Stomach (tissue), 9 donors: Measurements from ENCODE around the gene CDC16. TPM values are rescaled to one million over a fixed set of nuclear protein-coding genes. Genes with fewer than 3 reads are reported as not detected.

Experiments
- DNase-seq, 2 donors: peaks; one replicate each; pipeline versions ENCODE4 v3.0.0 to v3.0.0-alpha.2; 2013 to 2019
- H3K27ac ChIP-seq, 5 donors: fragments of 200-600 bp in 4 of 5; sonication (generic) in 4 of 5; one replicate each; pipeline ENCODE4 v1.5.1; 2013 to 2019; ENCODE audit warnings: mild to moderate bottlenecking in 1 of 5, moderate library complexity in 1 of 5
- H3K27me3 ChIP-seq, 3 donors: fragments of 200-600 bp; sonication (generic); one replicate each; pipeline ENCODE4 v1.5.1; 2017 to 2019; ENCODE audit warnings: mixed run types in 1 of 3
- H3K36me3 ChIP-seq, 4 donors: fragments of 200-600 bp; sonication (generic); 1 replicate in 3 of 4; 2 replicates in 1 of 4; pipeline ENCODE4 v1.5.1; 2016 to 2019
- H3K4me1 ChIP-seq, 4 donors: fragments of 200-600 bp; sonication (generic); one replicate each; pipeline ENCODE4 v1.5.1; 2016 to 2019
- H3K4me3 ChIP-seq, 4 donors: fragments of 200-600 bp; sonication (generic) in 3 of 4; one replicate each; pipeline ENCODE4 v1.5.1; 2016 to 2019; ENCODE audit warnings: mild to moderate bottlenecking in 1 of 4
- H3K9me3 ChIP-seq, 4 donors: fragments of 200-600 bp; sonication (generic); one replicate each; pipeline ENCODE4 v1.5.1; 2016 to 2019
- CTCF ChIP-seq, 7 experiments: fragments of 450-650 bp in 4 of 7; fragments of 200-600 bp in 3 of 7; sonication (generic) in 3 of 7; IDR thresholded peaks; one replicate each; pipeline ENCODE4 v1.5.1; 2016 to 2019; ENCODE audit warnings: antibody characterized with exemption in 7 of 7, control low read depth in 2 of 7, mild to moderate bottlenecking in 1 of 7
- EP300 ChIP-seq: sonication (generic); formaldehyde crosslinking; IDR thresholded peaks from one replicate; pipeline ENCODE4 v1.6.1; 2017; ENCODE audit warnings: antibody characterized with exemption
- POLR2A ChIP-seq, 4 donors: fragments of 450-650 bp; IDR thresholded peaks; one replicate each; pipeline ENCODE4 v1.6.1; 2016; ENCODE audit warnings: antibody characterized with exemption in 4 of 4, control low read depth in 2 of 4, mild to moderate bottlenecking in 1 of 4, moderate library complexity in 1 of 4
- POLR2AphosphoS5 ChIP-seq, 3 donors: sonication (generic); formaldehyde crosslinking; IDR thresholded peaks; one replicate each; pipeline ENCODE4 v1.6.1; 2016; ENCODE audit warnings: antibody characterized with exemption in 3 of 3
- WGBS, 5 donors: extraction: QIAGEN DNeasy Blood & Tissue Kit in 3 of 5; methylation state at CpG; one replicate each; pipeline versions ENCODE4 v1.1.5 to v1.1.7; 2013 to 2018; 5-methylcytosine and 5-hydroxymethylcytosine counted together
- intact Hi-C: fragments of 100-400 bp; cut with DNase I; formaldehyde crosslinking; loops from one replicate; pipeline ENCODE4 v1.15.1; 2023; ENCODE audit warnings: low total_unique reads
- polyA plus RNA-seq, 3 donors: library from polyadenylated mRNA; stranded (reverse); fragments of 200-250 nt; gene quantifications; one replicate each; pipeline ENCODE4 v1.2.3, GENCODE V29; 2013
- total RNA-seq, 5 donors: library from RNA; depleted of rRNA; stranded (reverse); fragments of >200 nt; gene quantifications; one replicate each; pipeline versions ENCODE4 v1.1.0 to v1.2.3, GENCODE V29; 2014 to 2016
- donor health status: healthy with polysubstance abuse.
- donor health status: Bipolar disorder and iron deficiency.
- donor health status: healthy.

The CDC16 gene
- total and polyA plus RNA-seq, 8 donors: 49.3 to 98.5 (median 67.0) TPM

- TF ChIP-seq CTCF (IDR thresholded peaks at IDR 0.05): no peak
- no peak for TF ChIP-seq EP300
- no peak for TF ChIP-seq POLR2A (IDR thresholded peaks at IDR 0.05)
- no peak for TF ChIP-seq POLR2AphosphoS5 (IDR thresholded peaks at IDR 0.05)
- Histone ChIP-seq H3K27ac (no peak overlapping the region), H3K4me3 (no peak overlapping the region), H3K36me3 (no peaks in the 10 kb centered on the region), H3K4me1 (peaks cover 0 to 20% (median 6%) of the 10 kb centered on the region in 4 donors), H3K27me3 (peaks cover 0 to 21% (median 7%) of the 10 kb centered on the region in 3 donors), H3K9me3 (no peaks in the 10 kb centered on the region)
- intact Hi-C loops: no loop called here
- DNase-seq: no peak
- WGBS, 5 donors: 85 to 94% (median 91%) methylated on average over 13 of the region's 13 CpGs
Observed at GRCh38 chr13:114224201-114224600, 10.5 kb upstream of the CDC16 start.

GRCh38 chr13:114225610-114226009 is 9.1 kb upstream of the CDC16 start:
- WGBS, 5 donors: 67 to 80% (median 77%) methylated on average over 8 of the region's 8 CpGs
- intact Hi-C loops: loop anchor here (5.0 kb wide), 1 partner anchor 273 kb away; no protein-coding TSS in a partner anchor
- Histone ChIP-seq H3K4me3 (no peak overlapping the region), H3K27me3 (peaks cover 0 to 35% (median 21%) of the 10 kb centered on the region in 3 donors), H3K9me3 (no peaks in the 10 kb centered on the region), H3K36me3 (no peaks in the 10 kb centered on the region), H3K4me1 (peaks cover 0 to 20% (median 6%) of the 10 kb centered on the region in 4 donors), H3K27ac (no peak overlapping the region)
- no peak for DNase-seq
- TF ChIP-seq CTCF (IDR thresholded peaks at IDR 0.05): no peak
- no peak for TF ChIP-seq POLR2AphosphoS5 (IDR thresholded peaks at IDR 0.05)
- TF ChIP-seq POLR2A (IDR thresholded peaks at IDR 0.05): no peak
- no peak for TF ChIP-seq EP300

- DNase-seq: no peak
- intact Hi-C loops: loop anchor here (5.0 kb wide), 1 partner anchor 274 kb away; no protein-coding TSS in a partner anchor
- H3K4me1 ChIP-seq: peaks cover 0 to 20% (median 6%) of the 10 kb centered on the region in 4 donors
- WGBS, 5 donors: 75 to 84% (median 82%) methylated on average over 11 of the region's 11 CpGs
- no peaks in the 10 kb centered on the region for H3K36me3 ChIP-seq
- no peak overlapping the region for H3K27ac ChIP-seq
- no peaks in the 10 kb centered on the region for H3K9me3 ChIP-seq
- no peak overlapping the region for H3K4me3 ChIP-seq
- peaks cover 0 to 39% (median 25%) of the 10 kb centered on the region in 3 donors for H3K27me3 ChIP-seq
- TF ChIP-seq EP300 (no peak), POLR2A (IDR thresholded peaks at IDR 0.05) (no peak), POLR2AphosphoS5 (IDR thresholded peaks at IDR 0.05) (no peak), CTCF (IDR thresholded peaks at IDR 0.05) (no peak)
Observed at GRCh38 chr13:114226088-114226487, 8.6 kb upstream of the CDC16 start.

- Histone ChIP-seq H3K4me1 (peaks cover 0 to 20% (median 6%) of the 10 kb centered on the region in 4 donors), H3K36me3 (no peaks in the 10 kb centered on the region), H3K4me3 (no peak overlapping the region), H3K9me3 (no peaks in the 10 kb centered on the region), H3K27ac (no peak overlapping the region), H3K27me3 (peaks cover 0 to 39% (median 29%) of the 10 kb centered on the region in 3 donors)
- TF ChIP-seq POLR2A (IDR thresholded peaks at IDR 0.05): no peak
- TF ChIP-seq POLR2AphosphoS5 (IDR thresholded peaks at IDR 0.05): peak in 1 of 3 donors; percentile 79
- no peak for TF ChIP-seq EP300
- peak in 6 of 7 experiments; percentile 59 to 95 (median 92) for TF ChIP-seq CTCF (IDR thresholded peaks at IDR 0.05)
- 2 to 5% (median 4%) methylated on average over 19 of the region's 19 CpGs for WGBS, 5 donors
- intact Hi-C loops: loop anchor here (5.0 kb wide), 1 partner anchor 275 kb away; no protein-coding TSS in a partner anchor
- DNase-seq: peak; percentile 94
Observed at GRCh38 chr13:114226699-114227323, 7.9 kb upstream of the CDC16 start.
